Midbrain (tissue), 1 donor: Measurements from ENCODE around the gene GDF7.

Source experiments
- DNase-seq: peaks from one replicate; lab custom pipeline; 2025; lab: John Stamatoyannopoulos, UW

GDF7 gene

DNA sequence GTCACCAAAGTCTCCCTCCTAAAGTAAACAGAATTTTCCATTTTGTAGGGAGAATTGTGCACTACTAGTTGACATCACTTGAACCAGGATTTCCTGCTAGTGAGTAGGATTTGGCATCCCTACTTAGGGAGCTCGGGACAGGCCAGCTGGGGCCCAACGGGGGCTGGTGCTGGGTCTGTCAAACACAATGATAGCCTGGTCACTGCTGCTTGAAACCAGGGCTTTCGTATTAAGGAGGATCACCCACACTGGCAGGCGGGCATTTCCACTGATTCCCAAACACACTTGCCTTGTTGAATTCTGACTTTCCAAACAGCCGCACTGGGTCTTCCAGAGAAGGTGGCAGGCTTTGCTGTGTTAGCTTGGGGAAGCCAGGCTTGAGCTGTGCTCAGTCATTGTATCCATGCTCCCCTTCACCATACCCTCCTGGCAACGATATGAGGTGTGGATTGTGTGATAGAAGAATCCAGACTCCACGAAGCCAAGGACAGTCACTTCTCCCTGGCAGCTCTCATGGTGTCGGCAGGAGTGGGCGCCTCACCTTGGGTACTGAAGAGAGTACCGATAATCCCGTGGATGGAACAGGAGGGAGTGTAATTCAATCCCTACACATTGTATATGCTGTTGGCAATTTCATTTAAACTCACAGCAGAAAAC, 7.5 kb downstream of the GDF7 start:
- DNase-seq = no peak

DNA sequence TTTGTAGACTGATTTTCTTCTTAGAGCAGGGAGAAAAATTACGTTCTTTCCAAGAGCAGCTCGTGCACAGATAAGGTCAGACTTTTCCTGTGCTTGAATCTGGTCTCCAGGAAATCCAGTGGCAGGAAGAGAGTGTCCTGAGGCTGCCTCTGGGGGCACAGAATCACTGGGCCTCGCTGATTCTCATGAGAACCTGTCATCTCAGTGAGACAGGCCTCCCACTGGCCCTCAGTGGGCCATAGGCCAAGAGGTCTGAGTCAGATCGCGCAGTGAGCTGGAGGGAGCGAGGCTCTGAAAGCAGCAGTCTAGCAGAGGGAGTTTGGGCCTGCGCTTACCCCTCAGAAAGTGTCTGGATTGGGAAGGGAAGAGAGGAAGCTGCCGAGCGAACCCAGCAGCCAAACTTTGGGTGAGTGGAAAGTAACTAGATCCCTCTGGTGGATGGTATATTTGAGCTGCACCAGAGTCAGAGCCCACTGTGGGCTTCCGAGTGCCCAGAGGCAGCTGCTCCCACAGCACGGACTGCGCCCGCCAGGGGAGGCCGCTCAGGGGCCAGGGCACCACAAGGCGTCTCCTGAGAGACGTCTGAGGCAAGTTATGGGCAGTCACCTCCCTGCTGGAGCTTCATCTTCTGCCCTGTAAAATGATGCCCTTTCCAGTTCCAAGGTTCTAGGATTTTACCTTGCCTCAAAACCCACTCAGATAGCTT, 8.2 kb downstream of the GDF7 start:
- DNase-seq = no peak

DNA sequence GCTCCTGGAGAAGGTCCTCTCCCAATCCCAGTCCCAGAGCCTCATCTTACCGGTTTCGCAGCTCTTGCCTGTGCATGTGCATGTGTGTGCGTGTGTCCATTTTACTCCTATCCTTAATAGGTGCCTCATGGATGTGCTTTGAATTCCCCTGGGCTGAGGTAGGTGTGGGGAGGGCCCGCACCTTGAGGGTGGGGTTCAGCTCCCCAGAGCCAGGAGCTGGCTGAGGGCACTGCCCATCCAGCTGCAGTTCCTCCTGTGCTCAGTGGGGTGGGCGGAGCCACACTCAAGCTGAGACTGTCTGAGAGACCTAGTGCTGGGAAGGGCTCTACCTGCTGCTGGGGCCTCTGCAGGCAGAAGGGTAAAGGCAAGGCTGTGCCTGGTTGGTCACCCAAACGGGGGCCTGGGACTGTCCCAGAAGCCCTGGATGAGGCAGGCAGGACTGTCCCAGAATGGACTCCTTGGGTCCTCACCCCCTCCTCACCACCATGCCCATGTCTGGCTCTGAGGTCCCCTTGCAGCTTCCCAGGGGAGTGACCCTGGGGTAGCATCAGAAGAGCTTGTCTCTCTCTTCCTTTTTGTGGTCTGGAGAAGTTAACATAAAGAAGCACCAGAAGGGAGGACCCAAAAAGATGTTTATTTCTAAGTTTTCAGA, 8.9 kb downstream of the GDF7 start:
- no peak for DNase-seq

DNA sequence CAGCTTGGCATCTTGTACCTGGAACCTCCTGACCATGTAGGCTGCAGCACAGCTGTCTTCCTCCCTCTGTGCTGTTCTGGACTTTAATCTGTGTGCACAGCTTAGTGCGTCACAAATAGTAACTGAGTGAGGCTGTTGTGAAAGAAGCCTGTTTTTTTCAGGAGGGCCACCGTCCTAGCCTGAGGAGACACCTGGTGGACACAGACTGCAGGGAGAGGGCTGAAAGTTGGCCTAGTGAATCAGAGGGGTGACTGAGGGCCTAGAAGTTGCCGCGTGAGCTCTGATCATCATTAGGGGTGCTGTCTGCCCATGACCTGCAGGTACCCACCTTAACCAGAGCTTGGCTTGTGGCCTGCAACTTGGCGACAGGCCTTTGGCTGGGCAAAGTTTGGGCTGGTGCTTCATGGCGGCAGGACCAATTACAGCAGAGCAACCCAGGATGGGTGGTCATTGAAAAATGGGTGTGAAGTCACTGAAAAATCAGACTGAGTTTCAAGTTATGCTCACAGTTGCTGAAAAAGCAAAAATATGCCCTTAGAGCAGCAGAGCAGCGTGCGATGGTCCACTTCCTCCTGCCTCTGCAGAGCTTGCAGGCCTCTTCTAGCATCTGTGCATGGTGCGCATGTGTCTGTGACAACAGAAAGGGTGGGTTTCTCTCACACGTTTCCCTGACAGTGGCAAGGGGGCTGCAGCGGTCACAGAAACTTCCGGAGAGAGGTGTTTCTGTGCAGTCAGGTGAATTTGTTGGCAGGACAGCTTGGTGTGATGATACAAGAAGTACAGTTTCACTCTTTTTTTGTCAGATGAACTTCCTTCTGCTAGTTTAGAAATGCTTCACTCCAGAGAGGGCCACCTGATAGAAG, 9.6 kb downstream of the GDF7 start:
- DNase-seq = no peak

DNA sequence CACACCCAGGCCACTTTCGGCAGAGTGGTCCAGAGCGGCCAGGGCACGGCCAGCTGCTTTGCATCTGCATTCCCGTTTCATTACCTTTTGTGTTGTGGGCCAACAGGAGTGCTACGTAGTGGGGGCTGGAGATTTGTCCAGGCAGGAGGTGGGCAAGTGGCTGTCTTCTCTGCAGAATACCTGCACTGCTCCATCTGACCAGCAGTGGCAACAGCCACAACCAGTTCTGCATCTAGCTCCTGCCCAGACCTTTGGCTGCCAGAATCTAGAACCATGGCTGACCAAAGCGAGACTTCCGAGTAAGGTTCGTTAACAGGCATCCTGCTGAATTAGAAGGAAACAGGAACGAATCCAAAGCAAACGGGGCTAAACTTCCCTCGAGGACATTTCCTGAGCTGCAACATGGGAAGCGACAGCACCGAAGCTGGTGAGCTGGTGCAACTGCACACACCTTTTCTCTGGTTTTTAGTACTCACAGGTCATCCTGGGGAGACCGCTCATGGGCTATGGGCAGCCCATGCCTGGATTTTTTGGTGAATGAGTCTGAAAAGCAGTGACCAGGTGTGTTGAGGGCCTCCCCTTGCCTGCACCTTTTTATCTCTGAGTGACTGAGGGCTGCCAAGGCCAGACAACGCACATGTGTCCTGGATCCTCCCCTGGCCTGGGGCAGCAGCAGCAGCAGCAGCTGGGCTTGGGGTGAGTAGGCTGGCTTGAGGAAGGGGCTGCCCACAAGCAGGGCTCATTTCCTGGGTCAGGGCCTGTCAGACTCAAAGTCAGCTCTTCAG, 10.5 kb downstream of the GDF7 start:
- DNase-seq = no peak

DNA sequence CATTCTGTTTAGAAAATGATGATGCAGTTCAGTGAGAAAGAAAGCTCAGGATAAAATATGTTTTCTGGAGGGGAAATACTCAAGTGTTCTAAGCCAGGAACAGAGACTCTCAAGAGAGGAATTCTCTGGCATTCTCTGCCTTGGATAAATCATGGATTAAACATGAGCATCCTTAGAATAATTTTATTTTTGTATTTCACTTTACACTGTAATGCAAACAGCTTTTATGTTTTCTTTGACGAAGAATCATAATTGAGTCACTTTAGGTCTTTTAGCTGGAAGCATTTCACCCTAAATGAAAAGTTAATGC, 11.1 kb downstream of the GDF7 start:
- no peak for DNase-seq

DNA sequence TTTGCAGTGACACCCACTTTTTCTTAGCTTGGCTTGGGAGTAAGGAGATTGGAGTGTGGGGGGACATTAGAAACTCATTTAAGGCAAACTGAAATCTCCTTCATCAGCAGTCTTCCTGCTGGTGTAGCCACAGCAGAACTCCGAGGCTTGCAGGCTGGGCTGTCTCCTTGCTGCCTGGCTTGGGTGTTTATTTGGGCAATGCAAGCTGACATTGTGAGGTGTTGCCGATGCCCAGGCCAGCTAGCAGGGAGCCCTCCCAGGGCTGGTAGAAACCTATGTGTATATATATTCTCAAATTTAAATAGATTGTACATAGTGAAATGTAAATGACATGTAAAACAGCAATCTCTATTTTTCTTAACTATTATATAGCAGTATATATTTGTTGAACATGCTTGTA, 11.8 kb downstream of the GDF7 start:
- DNase-seq = no peak

DNA sequence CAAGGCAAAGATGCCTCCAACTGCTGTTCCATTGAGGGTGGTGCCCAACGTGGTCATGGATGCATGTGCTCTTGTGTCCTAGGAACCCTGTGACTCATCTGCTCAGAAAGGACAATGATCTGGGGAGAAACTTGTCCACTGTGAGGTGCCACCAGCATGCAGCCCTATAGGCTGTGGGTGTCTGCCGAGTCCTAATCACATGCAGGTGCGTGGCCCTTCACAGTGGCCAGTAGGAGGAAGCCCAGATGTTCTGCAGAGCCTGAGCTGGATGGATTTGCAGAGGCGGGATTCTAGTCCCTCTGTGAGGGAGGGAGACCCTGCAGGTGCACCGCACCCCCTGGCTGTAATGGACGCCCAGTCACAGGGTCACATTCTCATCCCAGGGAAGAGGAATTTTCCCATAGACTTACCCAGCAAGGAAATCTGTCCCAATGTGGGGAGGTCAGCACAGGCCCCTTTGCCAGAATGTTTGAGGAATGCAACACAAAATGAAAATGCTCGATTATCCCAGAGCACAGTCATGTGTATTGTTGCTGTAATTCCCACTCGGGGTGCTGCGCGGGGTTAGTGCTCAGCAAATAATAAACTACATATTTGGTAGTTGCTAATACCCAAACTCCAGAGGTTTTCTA, 13.9 kb downstream of the GDF7 start:
- no peak for DNase-seq

DNA sequence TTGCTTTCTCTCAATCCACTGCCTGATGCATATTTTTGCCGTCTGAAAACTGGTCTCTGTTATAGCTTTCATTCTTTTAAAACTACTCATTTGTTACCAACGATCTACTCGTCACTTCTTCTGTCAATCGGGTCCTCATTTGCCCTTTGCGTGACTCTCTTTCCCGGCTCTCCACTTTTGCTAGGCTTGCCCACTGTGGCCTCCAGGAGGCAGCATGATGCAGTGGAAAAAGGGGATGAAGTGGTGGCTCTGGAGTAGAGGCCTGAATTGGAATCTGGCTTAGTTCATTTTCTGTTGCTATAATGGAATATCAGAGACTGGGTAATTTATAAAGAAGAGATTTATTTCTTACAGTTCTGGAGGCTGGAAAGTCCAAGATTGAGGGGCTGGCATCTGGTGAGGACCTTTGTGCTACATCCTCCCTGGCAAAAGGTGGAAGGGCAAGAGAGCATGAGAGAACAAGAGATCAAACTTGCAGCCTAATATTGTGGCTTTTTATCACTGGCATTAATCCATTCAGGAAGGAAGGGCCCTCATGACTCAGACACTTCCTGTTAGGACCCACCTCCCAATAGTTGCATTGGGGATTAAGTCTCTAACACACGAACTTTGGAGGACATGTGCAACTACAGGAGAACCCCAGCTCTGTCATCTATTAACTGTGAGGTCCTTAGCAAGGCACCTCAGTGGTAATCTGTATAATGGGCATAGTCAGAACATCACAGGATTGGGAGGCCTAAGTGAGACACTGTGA, 15.4 kb downstream of the GDF7 start:
- DNase-seq = no peak

DNA sequence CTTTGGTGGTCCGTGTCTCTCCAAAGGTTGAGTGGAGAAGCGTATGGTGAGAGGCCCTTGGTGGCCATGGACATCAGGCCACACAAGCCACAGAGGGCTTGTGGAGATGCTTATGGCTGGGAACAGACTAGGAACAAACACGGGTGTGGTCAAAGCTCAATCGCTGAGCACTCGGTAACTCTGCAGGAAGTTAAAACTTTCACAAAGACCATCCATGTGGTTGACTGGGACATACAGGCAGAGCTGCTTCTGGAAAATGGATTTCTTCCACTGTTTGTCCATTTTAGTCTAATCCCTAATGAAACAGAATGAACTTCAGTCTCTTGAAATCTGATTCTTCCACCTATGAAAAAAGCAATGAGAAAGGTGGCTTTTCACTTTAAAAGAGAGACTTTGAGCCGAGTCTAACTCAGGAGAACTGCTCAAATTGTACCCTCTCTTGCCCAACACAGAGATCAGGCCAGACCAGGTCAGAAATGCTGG, 17.7 kb downstream of the GDF7 start:
- DNase-seq = no peak

DNA sequence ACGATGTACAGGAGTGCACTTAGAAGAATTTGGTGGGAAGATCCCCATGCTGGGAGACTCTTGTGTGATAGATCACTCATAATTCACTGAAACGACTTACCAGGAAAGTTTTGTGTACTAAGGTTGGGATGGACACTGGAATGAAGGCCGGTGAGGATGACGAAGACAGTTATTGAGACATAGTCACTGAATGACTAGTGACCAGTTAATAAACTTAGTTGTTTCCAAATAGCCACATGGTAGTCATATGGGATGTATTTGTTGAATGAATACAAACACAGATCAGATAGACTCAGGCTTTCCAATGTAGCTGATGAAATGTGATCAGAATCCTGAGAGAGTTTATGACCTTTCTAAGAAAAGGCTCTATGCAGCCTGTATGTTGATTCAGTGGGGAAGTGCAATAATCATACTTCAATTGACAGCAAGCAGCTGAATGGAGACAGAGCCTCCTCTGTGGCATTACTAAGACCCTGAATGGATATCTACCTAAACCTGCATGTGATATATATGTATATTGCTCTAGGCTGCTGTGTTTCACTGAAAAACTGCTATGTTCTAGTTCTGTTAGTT, 20.4 kb downstream of the GDF7 start:
- DNase-seq = no peak

DNA sequence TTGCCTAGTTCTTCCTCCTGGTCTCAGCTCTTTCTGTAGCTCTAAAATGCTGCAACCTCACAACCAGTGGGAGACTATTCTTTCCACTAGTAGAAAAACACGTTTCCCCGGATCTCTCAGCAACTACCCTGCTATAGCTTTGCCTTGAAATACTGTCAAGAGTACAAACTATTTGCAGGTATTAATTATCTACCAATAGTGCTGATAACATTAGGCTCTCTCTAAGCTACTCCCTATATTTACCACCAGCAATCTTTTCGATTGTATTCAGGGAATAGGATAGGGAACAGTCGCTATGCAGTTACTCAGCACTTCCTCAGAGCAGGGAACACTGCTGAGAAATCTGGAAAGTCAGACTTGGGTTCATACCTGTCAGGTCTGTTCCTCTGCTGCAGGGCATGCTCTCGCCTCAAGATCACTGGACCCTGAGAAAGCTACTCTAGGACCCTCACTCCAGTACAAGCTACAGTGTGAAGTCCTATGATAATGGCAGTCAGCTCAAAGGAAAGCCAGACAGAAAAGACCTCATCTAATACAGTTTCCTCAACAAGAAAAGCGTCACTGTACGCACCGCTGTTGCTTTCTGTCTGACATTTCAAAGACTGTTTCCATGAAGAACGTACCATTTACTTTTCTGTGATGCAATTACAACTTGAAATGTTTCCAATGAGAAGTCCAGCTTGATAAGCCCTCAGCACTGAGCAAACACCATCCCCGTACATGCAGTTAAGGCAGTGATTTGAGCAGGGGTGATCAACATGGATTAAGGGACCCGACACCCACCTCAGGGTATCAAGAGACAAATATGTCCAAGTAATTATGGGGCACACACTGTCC, 22.7 kb downstream of the GDF7 start:
- DNase-seq = no peak

DNA sequence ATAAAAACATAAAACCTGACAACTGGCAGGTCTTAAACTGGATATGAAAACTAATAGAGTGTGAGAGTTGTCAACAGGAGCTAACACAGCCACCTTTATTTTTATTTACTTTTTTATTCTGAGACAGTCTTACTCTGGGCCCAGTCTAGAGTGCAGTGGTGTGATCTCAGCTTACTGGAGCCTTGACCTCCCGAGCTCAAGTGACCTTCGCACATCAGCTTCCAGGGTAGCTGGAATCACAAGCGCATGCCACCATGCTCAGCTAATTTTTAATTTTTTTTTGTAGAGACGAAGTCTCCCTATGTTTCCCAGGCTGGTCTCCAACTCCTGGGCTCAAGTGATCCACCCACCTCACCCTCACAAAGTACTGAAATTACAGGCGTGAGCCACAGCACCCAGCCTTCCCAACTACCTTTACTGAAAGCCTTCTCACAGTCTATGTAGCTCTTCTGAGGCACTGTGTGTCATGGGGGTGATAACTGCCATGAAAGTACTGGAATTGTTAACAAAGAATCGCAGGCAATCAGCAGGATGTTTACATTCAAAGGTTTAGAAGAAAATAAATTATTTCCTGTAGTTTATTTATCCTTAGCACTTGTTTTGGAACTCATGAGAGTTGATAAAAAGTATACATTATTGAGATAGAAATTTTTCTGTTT, 24.3 kb downstream of the GDF7 start:
- DNase-seq = no peak

DNA sequence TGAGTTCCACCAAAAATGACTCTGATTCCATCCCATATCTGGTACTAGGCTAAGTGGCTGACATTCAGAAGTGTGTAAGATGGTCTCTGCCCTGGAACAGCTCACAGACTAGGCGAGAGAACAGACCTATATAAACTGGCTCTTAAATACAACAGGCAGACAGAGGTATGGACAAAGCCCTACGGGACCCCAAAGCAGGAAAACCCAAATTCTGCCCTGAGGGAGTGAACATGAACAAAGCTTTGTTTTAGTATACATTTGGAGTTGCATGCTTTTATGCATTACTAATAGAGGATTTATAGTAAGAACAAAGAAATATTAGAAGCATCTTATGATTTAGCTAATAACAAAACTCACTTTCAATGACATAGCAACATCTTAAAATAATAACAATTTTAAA, 25.1 kb downstream of the GDF7 start:
- DNase-seq = no peak

DNA sequence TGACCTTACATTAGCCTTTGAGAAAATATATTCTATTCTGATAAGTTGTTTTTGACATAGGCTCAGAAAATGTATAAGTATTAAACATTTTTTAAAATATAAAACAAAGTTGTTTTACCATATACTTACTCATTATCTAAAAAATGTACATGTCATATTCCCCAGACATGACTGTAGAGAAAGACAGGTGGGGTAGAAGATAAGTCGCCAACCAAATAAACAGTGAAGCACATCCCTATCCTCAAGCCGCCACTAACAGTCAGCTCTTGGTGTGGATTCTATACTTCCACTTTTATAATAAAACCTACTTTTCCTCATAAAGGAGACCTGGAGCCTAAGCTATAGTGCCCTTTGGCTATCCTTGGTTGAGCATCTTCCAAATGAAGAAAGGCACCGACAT, 26.4 kb downstream of the GDF7 start:
- no peak for DNase-seq

DNA sequence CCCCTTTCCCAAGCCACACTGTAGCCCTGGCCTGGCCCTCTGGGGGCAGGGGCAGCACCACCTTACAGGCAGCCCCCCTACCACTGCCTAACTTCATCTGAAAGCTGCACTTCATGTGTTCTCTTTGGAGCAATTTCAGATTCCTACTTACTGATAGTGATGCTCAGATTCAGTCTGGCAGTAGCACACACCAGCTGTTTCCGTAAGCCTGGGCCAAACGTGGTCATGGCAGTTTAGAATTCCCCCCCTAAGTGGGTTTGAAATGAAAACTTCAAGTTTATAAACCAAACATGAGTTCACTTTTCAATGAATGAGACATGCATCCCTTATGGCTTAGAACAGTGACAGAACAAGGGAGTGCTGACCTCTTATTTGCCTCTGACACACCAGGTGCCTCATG, 29.4 kb downstream of the GDF7 start:
- no peak for DNase-seq

DNA sequence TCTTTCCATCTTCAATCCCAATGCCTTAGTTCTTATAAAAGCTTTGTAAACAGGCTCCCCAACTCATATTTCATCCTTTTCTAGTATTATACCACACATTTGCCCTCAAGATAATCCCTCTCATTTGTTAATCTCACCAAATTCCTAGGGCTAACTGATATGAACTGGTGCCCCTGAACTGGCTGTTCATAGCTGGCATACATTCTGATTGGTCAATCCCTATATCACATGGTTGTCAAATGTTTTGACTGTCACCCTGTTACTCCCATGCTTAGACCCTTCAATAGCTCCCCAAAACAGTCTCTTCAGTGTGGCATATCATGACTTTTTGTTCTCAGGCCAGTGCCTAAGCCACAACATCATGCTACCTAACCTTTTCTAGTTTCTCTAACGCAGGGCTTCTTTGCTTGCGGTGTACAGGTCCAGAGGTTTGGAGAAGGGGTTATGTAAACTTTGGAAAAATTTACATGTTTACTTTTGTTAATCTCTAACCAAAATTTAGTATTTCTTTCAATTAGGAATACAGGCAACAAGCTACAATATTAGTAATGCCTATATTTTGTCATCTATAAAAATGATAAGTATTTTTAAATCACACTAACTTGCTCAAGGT, 30.5 kb downstream of the GDF7 start:
- DNase-seq = no peak

DNA sequence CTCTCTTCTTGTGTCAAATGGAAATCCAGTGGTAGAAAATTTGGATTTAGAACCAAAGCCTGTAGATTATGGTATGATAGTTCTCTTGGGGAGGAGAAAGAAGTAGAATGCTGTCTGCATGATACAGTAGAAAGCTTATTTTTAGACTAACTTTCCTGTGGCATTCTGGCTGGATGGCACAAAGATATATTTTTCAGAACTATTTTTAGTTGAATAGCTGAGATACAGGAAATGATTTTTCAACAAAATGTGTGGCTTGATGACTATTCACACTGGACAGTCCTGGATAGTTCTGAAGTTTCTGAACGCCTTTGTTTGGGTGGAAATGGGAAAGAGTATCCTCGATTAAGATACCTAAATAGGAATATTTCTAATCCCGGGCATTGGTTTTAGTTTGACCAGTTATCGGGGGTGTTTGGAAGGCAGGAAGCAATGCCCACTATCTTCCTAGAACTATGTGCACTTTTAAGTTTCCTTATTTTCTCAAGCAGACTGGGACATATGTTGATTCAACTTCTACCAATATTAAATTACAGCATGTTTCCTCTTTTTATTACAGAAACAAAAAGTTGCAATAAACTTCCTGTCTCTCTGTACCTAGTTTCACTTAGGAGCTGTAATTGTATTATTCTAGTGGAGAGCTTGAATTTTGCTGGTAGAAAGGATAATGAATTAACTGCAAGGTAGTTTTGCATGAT, 32.1 kb downstream of the GDF7 start:
- no peak for DNase-seq
